Ovary (tissue), 9 donors: ENCODE results near the gene MEIOB. TPM values are rescaled to one million over a fixed set of nuclear protein-coding genes. Genes with fewer than 3 reads are reported as not detected.

Experiments
- DNase-seq, 5 donors: peaks; one replicate each; pipeline ENCODE4 v3.0.0-alpha.2; 2019 to 2020
- H3K27ac ChIP-seq, 2 donors: fragments of 200-600 bp; one replicate each; pipeline versions ENCODE4 v1.5.1 to v1.8.0; 2019 to 2022
- H3K27me3 ChIP-seq: fragments of 200-600 bp; one replicate; pipeline ENCODE4 v1.8.0; 2022
- H3K36me3 ChIP-seq: fragments of 200-600 bp; sonication (generic); one replicate; pipeline ENCODE4 v1.5.1; 2019
- H3K4me1 ChIP-seq: one replicate; pipeline ENCODE4 v1.8.1; 2013; ENCODE audit warnings: mild to moderate bottlenecking, moderate library complexity; ENCODE audit not compliant: insufficient read depth
- H3K4me3 ChIP-seq: fragments of 200-600 bp; sonication (generic); one replicate; pipeline ENCODE4 v1.5.1; 2017
- H3K9me3 ChIP-seq, 2 donors: fragments of 200-600 bp in 1 of 2; sonication (generic) in 1 of 2; one replicate each; pipeline versions ENCODE4 v1.5.1 to v1.8.1; 2013 to 2019; ENCODE audit warnings: mild to moderate bottlenecking in 1 of 2, moderate library complexity in 1 of 2
- EP300 ChIP-seq: sonication (generic); formaldehyde crosslinking; IDR thresholded peaks from one replicate; pipeline ENCODE4 v1.6.1; 2017; ENCODE audit warnings: antibody characterized with exemption
- POLR2A ChIP-seq: fragments of 450-650 bp; IDR thresholded peaks from one replicate; pipeline ENCODE4 v1.6.1; 2017; ENCODE audit warnings: antibody characterized with exemption, mild to moderate bottlenecking, moderate library complexity
- WGBS, 3 donors: extraction: QIAGEN DNeasy Blood & Tissue Kit in 1 of 3; methylation state at CpG; one replicate each; pipeline versions ENCODE4 v1.1.5 to v1.1.7; 2013 to 2017; 5-methylcytosine and 5-hydroxymethylcytosine counted together
- intact Hi-C, 4 donors: fragments of 100-400 bp; cut with DNase I; formaldehyde crosslinking; loops; one replicate each; pipeline versions ENCODE4 v1.11.0 to v1.15.1; 2022 to 2023
- polyA plus RNA-seq, 2 donors: library from polyadenylated mRNA; stranded (reverse); fragments of 200-250 nt in 1 of 2; fragments of 350-450 nt in 1 of 2; fragmentation: Illumina TruSeq in 1 of 2; extraction: RNeasy Lipid Tissue Mini Kit (QIAGEN cat#74804) in 1 of 2; gene quantifications; one replicate each; pipeline ENCODE4 v1.2.3, GENCODE V29; 2013 to 2014
- total RNA-seq, 7 donors: library from RNA; depleted of rRNA in 2 of 7; stranded (reverse); fragments of >200 nt in 2 of 7; fragmentation: NEBNext Ultra II Directional in 3 of 7; extraction: Animal tissue kit (Norgen Biotek cat#: 25700) in 3 of 7; gene quantifications; one replicate each; pipeline versions ENCODE4 v1.1.0 to v1.2.4, GENCODE V29; 2016 to 2023
- TF ChIP-seq, protein P1 (sequence below), 3 donors: fragments of 450-650 bp in 2 of 3; fragments of 200-600 bp in 1 of 3; IDR thresholded peaks; one replicate each; pipeline versions ENCODE4 v1.5.1 to v1.8.0; 2016 to 2022; ENCODE audit warnings: antibody characterized with exemption in 3 of 3, mild to moderate bottlenecking in 1 of 3
- donor health status: DM: no; HTN: no; CAD: no; lungs with moderate emphysema.
- donor health status: DM: no; HTN: no; CAD: no.
- donor health status: Bipolar disorder and iron deficiency.
- donor health status: DM: yes; HTN: yes; CAD: no.
- donor health status: DM: no; HTN: no; CAD: no.
- donor health status: DM: yes; HTN: yes; CAD: no.

The MEIOB gene
- total and polyA plus RNA-seq, 9 donors: 0.23 to 0.27 (median 0.24) TPM; not detected in 5

GRCh38 chr16:1895949-1896675, 24.1 kb upstream of the MEIOB start:
- no peaks in the 10 kb centered on the region for H3K27me3 ChIP-seq
- no peaks in the 10 kb centered on the region for H3K36me3 ChIP-seq
- H3K27ac ChIP-seq: no peak overlapping the region
- no peak for DNase-seq
- no peaks in the 10 kb centered on the region for H3K9me3 ChIP-seq
- intact Hi-C loops: no loop called here
- no peaks in the 10 kb centered on the region for H3K4me1 ChIP-seq
- 72 to 74% (median 73%) methylated on average over 22 to 27 of the region's 27 CpGs for WGBS, 3 donors
- no peak overlapping the region for H3K4me3 ChIP-seq
- TF ChIP-seq POLR2A: no peak
- TF ChIP-seq, protein P1, sequence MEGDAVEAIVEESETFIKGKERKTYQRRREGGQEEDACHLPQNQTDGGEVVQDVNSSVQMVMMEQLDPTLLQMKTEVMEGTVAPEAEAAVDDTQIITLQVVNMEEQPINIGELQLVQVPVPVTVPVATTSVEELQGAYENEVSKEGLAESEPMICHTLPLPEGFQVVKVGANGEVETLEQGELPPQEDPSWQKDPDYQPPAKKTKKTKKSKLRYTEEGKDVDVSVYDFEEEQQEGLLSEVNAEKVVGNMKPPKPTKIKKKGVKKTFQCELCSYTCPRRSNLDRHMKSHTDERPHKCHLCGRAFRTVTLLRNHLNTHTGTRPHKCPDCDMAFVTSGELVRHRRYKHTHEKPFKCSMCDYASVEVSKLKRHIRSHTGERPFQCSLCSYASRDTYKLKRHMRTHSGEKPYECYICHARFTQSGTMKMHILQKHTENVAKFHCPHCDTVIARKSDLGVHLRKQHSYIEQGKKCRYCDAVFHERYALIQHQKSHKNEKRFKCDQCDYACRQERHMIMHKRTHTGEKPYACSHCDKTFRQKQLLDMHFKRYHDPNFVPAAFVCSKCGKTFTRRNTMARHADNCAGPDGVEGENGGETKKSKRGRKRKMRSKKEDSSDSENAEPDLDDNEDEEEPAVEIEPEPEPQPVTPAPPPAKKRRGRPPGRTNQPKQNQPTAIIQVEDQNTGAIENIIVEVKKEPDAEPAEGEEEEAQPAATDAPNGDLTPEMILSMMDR (IDR thresholded peaks at IDR 0.05): no peak
- TF ChIP-seq EP300: no peak

GRCh38 chr16:1895068-1895467, 23.1 kb upstream of the MEIOB start:
- no peaks in the 10 kb centered on the region for H3K4me1 ChIP-seq
- no peak for DNase-seq
- H3K27ac ChIP-seq: no peak overlapping the region
- TF ChIP-seq, protein P1 (IDR thresholded peaks at IDR 0.05): no peak
- no peak for TF ChIP-seq POLR2A
- no peak for TF ChIP-seq EP300
- H3K4me3 ChIP-seq: no peak overlapping the region
- H3K9me3 ChIP-seq: no peaks in the 10 kb centered on the region
- 82 to 86% (median 86%) methylated on average over 5 of the region's 5 CpGs for WGBS, 3 donors
- intact Hi-C loops: no loop called here
- no peaks in the 10 kb centered on the region for H3K27me3 ChIP-seq
- H3K36me3 ChIP-seq: no peaks in the 10 kb centered on the region

DNA sequence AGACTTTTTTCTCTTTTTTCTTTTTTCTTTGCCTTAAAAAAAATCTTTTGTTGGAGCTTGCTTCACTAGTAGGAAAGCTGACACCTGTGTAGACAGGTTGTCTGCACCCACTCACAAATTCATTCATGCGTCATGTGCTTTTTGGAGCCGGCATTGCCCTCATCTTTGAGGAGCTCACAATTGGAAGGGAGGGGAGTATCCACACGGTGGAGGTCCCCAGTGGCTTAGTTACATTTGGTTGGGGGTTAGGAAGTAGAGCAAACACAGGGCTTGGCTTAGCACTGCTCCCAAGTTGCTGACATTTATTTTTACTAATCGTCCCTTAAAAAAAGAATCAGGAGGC, 18.7 kb upstream of the MEIOB start:
- WGBS, 3 donors: 31 to 36% (median 35%) methylated on average over 4 of the region's 4 CpGs
- Histone ChIP-seq H3K27me3 (no peaks in the 10 kb centered on the region), H3K4me3 (no peak overlapping the region), H3K4me1 (no peaks in the 10 kb centered on the region), H3K9me3 (no peaks in the 10 kb centered on the region), H3K36me3 (no peaks in the 10 kb centered on the region), H3K27ac (no peak overlapping the region)
- intact Hi-C loops: no loop called here
- no peak for DNase-seq
- no peak for TF ChIP-seq EP300
- TF ChIP-seq, protein P1 (IDR thresholded peaks at IDR 0.05): no peak
- no peak for TF ChIP-seq POLR2A

GRCh38 chr16:1890024-1890707, 18.2 kb upstream of the MEIOB start:
- intact Hi-C loops: no loop called here
- H3K36me3 ChIP-seq: no peaks in the 10 kb centered on the region
- TF ChIP-seq EP300 (no peak), POLR2A (no peak)
- TF ChIP-seq, protein P1 (IDR thresholded peaks at IDR 0.05): no peak
- no peaks in the 10 kb centered on the region for H3K9me3 ChIP-seq
- WGBS, 3 donors: 49 to 67% (median 50%) methylated on average over 16 of the region's 16 CpGs
- no peak overlapping the region for H3K27ac ChIP-seq
- no peaks in the 10 kb centered on the region for H3K27me3 ChIP-seq
- no peak overlapping the region for H3K4me3 ChIP-seq
- no peak for DNase-seq
- no peaks in the 10 kb centered on the region for H3K4me1 ChIP-seq
